ENCODE data around the gene TANK.
"Not testable (repeated sequence)": the region's sequence is repeated elsewhere in the genome, so short reads cannot be mapped to it uniquely, and the experiment has no call there.

The TANK gene

DNA sequence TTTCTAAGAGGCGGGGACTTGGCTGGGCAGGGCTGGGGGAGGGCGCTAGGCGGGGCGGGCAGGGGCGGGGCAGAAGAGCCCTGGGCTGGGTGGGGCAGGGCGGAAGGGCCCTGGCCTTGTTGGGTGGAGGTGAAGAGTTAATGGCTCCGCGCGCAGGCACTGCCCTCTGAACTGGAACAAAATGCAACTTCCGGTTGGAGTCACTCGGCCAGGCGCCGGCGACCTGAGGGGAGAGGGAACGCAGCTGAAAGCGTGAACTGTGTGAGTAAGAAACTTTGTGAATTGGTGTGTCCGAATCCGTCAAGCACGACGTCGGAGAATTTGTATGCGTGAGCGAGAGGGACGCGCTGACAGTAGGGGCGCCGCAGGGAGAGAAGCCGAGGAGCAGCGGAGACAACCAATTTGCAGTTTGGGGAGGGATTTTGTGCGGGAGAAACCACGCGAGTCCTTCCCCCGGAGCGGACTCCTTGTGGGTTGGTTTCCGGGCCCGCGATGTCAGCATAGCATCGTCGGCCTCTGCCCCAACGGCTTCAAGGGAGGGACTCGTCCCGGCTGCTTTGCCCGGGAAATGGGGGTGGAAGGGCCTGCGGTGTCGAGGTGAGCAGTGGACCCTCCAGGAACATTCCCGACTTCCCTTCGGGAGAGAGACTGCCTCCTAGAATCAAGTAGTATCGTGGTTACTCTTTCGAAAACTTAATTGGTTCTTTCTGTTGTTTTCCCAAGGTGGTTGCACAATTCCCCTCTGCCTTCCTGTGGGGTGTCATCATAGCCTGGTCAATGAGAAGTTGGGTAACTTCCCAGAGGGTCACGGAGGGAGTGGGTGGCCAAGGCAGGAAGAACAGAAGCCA, at the start of gene TANK:
TANK (plus strand) TSS at position 203 of the 848 bp plus-strand sequence. CDS start 19,235 bp downstream, outside the sequence.
- peak; percentile 84 for FAIRE-seq

DNA sequence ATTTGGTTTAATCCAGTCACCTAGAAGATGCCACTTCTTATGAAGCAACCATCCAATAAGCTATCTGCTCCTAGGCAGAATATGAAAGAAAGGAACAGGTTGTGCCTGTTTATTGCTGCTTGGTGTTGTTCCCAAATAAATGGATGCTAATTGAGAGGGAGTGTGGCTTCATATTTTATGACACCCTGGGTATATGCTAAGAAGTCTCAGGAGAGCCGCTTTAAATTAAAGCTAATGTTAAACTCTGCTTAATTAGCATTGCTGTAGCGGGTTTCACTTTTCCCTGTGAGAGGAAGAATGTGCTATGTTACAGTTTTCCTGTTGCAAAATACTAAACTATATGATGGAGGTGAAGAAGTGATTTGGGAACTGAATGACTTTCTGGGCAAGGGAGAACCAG, 48.7 kb upstream of the TANK start:
- FAIRE-seq, result no peak

DNA sequence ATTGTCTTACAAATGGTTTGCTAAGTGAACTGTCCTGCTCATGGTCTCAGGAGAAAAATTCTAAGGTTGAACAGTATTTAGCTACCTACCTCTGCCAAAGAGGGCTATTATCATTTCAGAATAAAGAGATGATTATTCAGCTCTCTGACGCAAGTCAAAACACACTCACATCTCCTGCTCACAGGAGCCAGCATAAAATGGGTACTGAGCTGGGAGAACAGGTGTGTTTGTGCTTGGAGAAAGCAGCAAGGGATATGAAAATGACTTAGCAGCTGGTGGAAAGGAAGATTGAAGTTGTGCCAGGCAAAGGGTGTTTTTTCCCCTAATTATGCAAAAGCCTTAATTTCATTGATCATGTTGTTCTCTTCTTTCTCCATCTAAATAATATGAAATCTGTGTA, 47.3 kb upstream of the TANK start:
- no peak for FAIRE-seq

DNA sequence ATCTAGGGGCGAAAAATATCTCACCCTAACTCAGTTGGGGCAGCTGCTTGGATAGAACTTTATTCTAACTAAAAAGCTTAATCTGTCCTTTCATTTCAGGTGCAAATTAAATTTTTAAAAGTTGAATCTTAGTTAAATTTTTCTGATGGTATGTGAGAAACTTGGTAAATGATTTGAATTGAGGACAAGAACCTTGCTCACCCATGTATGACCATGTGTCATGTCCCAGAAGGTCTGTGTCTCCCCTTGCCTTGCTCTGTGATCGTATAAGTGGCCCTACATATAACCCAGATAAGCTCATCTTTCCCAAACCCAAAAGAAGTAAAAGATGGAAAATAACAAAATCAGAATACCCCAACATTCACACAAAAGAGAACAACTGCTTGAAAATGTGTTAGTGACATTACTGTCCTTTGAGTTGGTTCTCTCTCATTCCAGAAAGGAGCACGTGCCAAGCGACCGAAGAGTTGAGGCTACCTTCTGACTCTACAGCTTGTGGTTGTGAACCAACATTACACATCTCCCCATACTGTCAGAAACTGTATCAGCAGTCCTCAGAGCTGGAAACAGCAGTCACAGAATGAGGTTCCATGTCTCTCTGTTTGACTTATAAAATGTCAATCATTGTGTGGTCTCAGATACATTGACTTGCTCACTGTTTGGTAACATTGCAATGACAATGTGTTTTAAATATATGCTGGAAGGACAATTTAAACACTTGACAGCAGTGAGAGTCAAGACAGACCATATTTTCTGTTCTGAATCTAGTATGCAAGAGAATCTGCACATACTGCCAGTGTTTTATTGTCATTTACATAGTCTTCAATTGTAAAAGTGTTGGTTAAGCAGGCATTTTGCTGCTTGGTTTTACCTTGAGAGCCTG, 46.3 kb upstream of the TANK start:
- FAIRE-seq, result no peak

GRCh38 chr2:161115205-161115604, 45.0 kb upstream of the TANK start:
- FAIRE-seq, result no peak

DNA sequence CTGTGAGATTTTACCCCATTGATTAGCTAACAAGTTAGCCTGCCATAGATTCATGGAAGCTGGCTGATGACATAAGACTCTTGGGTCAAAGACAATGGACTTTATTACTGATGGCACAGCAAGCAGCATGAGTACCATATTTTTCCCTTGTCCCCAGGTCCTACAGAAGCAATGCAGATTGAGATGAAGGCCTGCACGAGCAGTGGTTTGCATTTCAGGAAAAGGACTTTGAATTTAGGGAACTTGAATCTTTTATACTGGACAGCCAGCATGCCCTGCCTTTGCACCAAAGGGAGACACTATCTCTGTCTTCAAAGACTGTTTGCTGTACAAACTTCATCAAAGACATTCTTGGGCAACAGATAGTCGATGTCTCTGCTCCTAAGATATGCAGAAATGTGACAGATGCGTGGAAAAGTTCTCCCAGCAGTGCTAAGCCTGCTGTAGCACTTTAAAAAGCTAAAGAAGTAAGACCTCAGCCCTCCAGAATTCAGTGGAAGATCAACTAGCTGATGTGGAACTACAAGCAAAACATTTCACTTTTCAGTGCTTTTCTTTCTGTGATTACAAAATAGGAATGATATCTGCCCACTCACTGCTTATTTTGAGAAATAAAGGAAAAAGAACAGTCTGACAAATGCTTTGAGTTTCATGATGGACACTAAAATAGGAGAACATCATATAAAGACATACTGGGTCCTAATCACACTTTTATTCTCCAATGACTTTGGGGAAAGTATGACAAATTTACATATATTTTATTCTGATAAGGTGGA, 44.4 kb upstream of the TANK start:
- FAIRE-seq, result no peak

- no peak for FAIRE-seq
Measured at GRCh38 chr2:161116509-161116908, 43.7 kb upstream of the TANK start.

- no peak for FAIRE-seq
Measured at GRCh38 chr2:161117506-161117905, 42.7 kb upstream of the TANK start.

DNA sequence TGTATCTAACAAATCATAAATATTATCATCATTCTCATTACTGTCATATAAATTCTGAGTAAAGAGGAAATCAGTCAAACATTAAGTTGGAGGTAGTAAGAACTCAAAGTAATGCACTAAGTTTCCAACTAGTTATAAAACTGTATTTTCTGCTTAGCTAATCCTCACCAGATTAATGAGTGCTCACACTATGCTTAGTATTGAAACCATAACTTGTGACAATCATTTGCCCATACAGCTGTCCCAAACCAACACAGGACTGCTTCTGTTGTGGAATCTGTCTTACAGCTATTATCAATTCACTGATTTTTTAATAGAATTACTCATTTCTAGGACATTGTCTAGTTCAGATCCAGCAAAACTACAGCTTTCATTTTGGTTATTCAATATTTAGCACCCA, 41.5 kb upstream of the TANK start:
- no peak for FAIRE-seq

GRCh38 chr2:161119483-161119882, 40.7 kb upstream of the TANK start:
- FAIRE-seq, result no peak

DNA sequence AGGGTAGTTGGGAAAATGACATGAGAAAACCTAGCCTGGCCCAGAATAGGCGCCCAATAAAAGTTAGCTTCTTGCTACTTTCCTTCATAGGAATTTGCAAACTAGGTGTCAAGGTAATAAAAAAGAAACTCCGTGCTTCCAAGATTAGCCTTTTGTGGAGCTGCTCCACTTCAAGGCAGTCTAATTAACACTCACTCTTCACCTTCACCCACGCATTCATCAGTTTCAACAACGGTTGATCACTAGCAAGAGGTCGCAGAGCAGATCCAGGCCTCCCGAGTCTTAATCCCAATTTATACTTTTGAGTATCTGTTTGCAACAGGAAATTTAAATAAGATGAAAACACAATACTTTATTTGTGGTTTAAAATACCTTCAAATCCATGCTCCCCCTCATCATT, 39.5 kb upstream of the TANK start:
- no peak for FAIRE-seq

DNA sequence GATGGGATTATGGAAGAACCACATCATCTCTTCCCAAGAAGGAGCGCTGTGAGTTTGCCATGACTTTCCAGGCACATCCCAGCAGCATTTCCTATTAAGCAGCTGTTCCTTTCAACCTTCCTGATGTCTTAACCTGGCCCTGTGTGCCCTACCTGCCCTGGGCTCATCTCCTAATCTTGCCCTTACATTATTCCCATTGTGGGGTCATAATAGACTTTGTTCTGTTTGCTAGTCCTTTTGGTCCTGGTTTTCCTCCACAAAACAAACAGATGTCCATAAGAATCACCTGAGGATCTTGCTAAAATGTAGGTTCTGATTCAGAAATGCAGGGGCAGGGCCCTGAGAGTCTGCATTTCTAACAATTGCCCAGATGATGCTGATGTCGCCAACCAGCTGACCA, 38.6 kb upstream of the TANK start:
- no peak for FAIRE-seq

- peak; percentile 96 for FAIRE-seq
Measured at GRCh38 chr2:161122772-161123530, 37.3 kb upstream of the TANK start.

DNA sequence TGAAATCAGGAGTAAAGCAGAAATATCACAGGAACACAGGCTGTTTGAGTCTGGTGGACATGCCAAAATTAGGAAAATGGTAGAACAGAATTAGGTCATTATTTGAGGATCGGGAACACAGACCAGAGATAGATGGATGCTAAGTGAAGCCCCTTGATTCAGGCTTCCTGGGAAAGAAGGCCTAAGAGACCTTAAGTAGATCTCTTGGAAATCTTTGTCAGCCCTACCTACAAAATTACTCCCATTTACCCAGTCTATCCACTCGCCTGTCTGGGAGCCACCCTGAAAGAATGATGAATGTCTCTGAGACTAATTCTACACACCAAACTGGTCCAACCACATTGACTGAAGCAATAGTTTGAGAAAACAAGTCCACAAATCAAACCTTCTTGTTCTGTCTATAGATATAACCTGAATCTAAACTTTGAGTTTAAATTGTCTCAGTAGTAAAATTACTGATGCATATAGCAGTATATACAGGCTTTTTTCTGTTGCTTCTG, 36.6 kb upstream of the TANK start:
- FAIRE-seq, result no peak

DNA sequence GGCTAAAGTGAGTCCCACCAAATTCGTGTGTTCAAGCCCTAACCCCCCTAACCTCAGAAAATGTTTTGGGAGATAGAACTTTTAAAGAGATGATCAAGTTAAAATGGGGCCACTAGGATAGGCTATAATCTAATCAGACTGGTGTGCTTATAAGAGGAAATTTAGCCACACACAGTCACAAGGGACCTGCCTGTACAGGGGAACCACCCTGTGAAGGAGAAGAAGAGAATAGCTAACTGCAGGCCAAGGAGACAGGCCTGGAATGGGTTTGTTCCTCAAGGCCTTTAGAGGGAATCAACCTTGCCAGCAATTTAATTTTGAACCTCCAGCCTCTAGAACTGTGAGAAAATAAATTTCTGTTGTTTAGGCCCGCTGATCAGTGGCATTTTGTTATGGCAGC, 36.0 kb upstream of the TANK start:
- FAIRE-seq, result no peak

DNA sequence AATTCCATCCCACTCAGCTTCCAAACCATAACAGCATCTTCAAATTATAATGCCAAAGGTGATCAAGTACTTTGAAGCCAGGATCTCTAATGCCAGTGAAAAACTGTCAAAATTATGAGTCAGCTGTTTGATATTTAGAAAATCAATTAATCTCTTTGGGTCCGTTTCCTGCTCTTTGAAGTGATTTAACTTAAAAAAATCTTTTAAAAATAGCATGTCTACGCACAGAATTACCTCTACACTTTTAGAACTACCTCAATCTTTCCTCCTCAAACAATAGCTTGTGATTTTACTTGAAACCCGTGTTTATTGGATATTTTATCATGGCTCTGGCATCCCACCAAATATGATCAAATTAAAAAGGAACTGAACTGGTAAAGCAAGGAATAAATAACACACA, 31.3 kb upstream of the TANK start:
- no peak for FAIRE-seq

- no peak for FAIRE-seq
Measured at GRCh38 chr2:161130354-161130753, 29.9 kb upstream of the TANK start.

DNA sequence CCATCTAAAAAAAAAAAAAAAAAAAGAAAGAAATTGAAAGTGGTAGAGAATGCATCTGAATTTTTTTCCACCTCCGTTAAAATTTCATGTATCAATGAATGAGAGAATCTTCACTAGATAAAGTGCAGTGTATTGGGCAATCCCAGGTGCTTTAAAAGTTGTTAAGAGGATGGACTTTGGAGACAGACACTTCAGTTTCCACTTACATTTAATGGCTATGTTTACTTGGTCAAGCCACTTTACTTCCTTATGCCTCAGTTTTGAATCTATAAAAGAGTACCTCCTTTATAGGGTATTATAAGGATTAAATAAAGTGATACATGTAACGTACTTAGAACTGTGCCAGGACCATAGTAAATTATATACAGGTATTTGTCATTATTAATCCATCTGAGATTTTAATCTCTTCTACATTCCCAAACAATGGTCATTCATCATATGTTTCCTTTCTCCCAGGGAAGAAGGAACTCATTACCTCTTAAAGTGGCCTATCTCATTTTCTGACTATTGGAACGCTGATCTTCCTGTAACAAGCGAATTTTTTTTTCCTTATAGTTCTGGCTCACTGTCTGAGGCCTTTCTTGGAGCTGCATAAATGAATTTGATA, 29.1 kb upstream of the TANK start:
- no peak for FAIRE-seq

DNA sequence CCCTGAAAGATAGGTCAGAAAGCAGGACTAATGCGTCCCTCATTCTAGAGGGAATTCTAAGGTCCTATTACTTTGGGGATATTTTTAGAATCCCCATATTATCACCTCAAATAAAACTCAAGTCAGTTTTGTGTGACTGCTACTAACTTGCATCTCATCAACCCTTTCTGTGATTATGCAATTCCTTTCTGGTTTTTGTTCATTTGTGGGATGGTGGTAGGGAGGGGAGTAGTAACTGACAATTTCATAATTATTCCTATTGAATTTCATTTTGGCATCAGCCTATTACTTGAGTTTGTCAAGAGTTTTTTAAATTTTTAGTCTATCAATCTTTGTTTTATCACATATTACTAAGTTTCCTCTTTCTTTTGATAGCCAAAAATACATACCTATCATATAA, 28.4 kb upstream of the TANK start:
- FAIRE-seq, result no peak

DNA sequence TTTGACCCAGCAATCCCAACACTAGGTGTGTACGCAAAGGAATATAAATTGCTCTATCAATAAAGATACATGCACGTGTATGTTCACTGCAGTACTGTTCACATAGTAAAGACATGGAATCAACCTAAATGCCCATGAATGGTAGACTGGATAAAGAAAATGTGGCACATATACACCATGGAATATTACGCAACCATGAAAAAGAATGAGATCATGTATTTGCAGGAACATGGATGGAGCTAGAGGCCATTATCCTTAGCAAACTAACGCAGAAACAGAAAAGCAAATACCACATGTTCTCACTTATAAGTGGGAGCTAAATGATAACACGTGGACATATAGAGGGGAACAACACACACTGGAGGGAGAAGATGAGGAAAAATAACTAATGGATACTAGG, 27.8 kb upstream of the TANK start:
- FAIRE-seq, result not testable (repeated sequence)

GRCh38 chr2:161133366-161133765, 26.9 kb upstream of the TANK start:
- no peak for FAIRE-seq
